HL-60 (cell line): ENCODE results near the gene STOX2.

Source experiments
- DNase-seq, 2 experiments: peaks; one replicate each; pipeline ENCODE4 v3.0.0-alpha.2; 2010 to 2020; ENCODE audit warnings: low read depth in 1 of 2, low spot score in 1 of 2
- H3K27ac ChIP-seq: fragments of 250-450 bp; sonication (Bioruptor Pico); replicated peaks from 2 replicates; pipeline ENCODE4 v1.5.1; 2020; ENCODE audit warnings: mild to moderate bottlenecking, moderate library complexity
- H3K27me3 ChIP-seq: fragments of 250-450 bp; sonication (Bioruptor Pico); 2 replicates; pipeline ENCODE4 v1.5.1; 2021; ENCODE audit warnings: mild to moderate bottlenecking, moderate library complexity; ENCODE audit not compliant: insufficient read depth, poor library complexity, severe bottlenecking
- H3K4me3 ChIP-seq: replicated peaks from 2 replicates; pipeline ENCODE4 v1.5.1; 2011; ENCODE audit warnings: mild to moderate bottlenecking, control low read depth, low read length; ENCODE audit not compliant: insufficient read depth
- GABPA ChIP-seq: IDR thresholded peaks from 2 replicates; pipeline ENCODE4 v1.6.1; 2012; ENCODE audit warnings: low read depth
- POLR2AphosphoS5 ChIP-seq: IDR thresholded peaks from 2 replicates; pipeline ENCODE4 v1.6.1; 2012; ENCODE audit warnings: low read depth
- SPI1 ChIP-seq: IDR thresholded peaks from 2 replicates; pipeline ENCODE4 v1.6.1; 2012; ENCODE audit warnings: low read depth, mild to moderate bottlenecking, borderline replicate concordance
- TF ChIP-seq, protein P1 (sequence below): IDR thresholded peaks from 2 replicates; pipeline ENCODE4 v1.6.1; 2012; ENCODE audit warnings: low read depth; ENCODE audit not compliant: insufficient replicate concordance
- TF ChIP-seq, protein P2 (sequence below): IDR thresholded peaks from one replicate; pipeline ENCODE4 v1.5.1; 2011; ENCODE audit warnings: low read length, control low read depth, inconsistent platforms; ENCODE audit not compliant: insufficient read depth

Gene STOX2

GRCh38 chr4:183861426-183861825 is 43.7 kb upstream of the STOX2 start:
- no peak overlapping the region for H3K27ac ChIP-seq
- no peak for DNase-seq
- TF ChIP-seq, protein P1, sequence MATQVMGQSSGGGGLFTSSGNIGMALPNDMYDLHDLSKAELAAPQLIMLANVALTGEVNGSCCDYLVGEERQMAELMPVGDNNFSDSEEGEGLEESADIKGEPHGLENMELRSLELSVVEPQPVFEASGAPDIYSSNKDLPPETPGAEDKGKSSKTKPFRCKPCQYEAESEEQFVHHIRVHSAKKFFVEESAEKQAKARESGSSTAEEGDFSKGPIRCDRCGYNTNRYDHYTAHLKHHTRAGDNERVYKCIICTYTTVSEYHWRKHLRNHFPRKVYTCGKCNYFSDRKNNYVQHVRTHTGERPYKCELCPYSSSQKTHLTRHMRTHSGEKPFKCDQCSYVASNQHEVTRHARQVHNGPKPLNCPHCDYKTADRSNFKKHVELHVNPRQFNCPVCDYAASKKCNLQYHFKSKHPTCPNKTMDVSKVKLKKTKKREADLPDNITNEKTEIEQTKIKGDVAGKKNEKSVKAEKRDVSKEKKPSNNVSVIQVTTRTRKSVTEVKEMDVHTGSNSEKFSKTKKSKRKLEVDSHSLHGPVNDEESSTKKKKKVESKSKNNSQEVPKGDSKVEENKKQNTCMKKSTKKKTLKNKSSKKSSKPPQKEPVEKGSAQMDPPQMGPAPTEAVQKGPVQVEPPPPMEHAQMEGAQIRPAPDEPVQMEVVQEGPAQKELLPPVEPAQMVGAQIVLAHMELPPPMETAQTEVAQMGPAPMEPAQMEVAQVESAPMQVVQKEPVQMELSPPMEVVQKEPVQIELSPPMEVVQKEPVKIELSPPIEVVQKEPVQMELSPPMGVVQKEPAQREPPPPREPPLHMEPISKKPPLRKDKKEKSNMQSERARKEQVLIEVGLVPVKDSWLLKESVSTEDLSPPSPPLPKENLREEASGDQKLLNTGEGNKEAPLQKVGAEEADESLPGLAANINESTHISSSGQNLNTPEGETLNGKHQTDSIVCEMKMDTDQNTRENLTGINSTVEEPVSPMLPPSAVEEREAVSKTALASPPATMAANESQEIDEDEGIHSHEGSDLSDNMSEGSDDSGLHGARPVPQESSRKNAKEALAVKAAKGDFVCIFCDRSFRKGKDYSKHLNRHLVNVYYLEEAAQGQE: no peak
- no peak for TF ChIP-seq POLR2AphosphoS5
- TF ChIP-seq SPI1: no peak
- TF ChIP-seq GABPA: no peak
- TF ChIP-seq, protein P2, sequence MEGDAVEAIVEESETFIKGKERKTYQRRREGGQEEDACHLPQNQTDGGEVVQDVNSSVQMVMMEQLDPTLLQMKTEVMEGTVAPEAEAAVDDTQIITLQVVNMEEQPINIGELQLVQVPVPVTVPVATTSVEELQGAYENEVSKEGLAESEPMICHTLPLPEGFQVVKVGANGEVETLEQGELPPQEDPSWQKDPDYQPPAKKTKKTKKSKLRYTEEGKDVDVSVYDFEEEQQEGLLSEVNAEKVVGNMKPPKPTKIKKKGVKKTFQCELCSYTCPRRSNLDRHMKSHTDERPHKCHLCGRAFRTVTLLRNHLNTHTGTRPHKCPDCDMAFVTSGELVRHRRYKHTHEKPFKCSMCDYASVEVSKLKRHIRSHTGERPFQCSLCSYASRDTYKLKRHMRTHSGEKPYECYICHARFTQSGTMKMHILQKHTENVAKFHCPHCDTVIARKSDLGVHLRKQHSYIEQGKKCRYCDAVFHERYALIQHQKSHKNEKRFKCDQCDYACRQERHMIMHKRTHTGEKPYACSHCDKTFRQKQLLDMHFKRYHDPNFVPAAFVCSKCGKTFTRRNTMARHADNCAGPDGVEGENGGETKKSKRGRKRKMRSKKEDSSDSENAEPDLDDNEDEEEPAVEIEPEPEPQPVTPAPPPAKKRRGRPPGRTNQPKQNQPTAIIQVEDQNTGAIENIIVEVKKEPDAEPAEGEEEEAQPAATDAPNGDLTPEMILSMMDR: no peak
- H3K4me3 ChIP-seq: no peak overlapping the region
- peaks cover 6% of the 10 kb centered on the region for H3K27me3 ChIP-seq

- H3K27me3 ChIP-seq: peaks cover 6% of the 10 kb centered on the region
- no peak for DNase-seq
Measured at GRCh38 chr4:183863155-183863825, 41.8 kb upstream of the STOX2 start.

GRCh38 chr4:183867247-183867646 is 37.9 kb upstream of the STOX2 start:
- Histone ChIP-seq H3K27ac (no peak overlapping the region), H3K27me3 (peaks cover 6% of the 10 kb centered on the region), H3K4me3 (no peak overlapping the region)
- no peak for TF ChIP-seq SPI1
- TF ChIP-seq, protein P1: no peak
- no peak for DNase-seq

More at GRCh38 chr4:183863155-183863825, 41.8 kb upstream of the STOX2 start:
- TF ChIP-seq, protein P1: no peak
- TF ChIP-seq POLR2AphosphoS5 (no peak), SPI1 (no peak), GABPA (no peak)
- TF ChIP-seq, protein P2: no peak
- H3K4me3 ChIP-seq: no peak overlapping the region
- no peak overlapping the region for H3K27ac ChIP-seq
